Measurements from ENCODE around the gene NAA80.

Gene NAA80

DNA sequence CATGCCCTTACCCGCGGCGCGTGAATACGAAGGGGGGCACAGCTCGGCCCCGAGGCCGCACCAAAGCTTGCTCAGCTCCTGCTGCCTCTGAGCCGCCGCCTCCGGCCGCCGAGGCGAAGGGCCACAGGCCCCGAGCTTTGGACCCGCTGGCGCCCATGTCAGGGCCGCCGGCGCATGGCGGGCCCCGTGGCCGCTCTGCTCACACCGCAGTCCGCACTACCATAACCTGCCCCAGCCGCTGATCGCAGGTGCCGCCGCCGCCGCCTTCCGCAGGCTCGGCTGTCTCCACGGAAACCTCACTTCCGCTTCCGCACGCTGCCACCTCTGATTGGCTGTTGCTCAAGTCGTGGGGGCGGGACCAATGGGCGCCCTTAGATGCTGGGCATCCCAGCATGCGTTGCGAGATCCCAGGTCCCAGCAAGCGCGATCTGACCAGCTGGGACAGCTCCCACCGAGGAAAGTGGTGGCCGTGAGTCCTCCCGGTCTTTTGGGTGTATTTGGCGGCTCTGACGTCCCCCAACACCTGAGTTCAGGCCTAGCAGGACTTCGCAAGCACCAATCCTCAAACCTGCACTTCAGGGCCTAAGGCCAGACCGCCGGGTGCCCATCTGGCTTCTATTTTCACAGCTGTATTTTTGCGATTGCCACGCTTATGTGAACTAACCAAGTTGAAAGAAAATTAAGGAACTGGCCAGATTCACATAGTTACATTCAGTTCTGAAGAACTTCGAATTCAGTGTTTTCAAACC is 28.9 kb upstream of the NAA80 start, which contains the start of gene TUSC2:
Gene TUSC2, minus strand, starts transcription at position 281 of the 749 bp plus-strand sequence. Its CDS starts 124 bp downstream, at position 157.
- peak; percentile 43 for DNase-seq

DNA sequence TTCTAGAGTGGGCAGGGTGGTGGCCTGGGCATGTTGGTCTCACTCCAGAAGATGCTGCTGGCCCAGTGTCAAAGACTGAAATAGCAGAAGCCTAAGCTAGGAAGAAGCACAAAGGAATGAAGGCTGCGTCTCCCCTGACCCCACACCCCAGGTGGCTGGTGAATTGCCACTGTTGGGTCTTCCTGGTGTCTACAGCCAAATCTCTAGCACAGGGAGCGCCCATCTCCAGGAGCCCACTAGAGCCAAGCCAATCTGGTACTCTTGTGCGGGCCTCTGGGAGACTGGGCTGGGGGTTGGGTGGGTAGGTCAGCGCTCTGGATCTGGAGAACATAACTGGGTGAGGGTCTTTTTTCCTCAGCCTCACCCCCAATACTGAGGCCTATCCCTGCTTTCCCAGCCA is 27.9 kb upstream of the NAA80 start:
- DNase-seq, result no peak

DNA sequence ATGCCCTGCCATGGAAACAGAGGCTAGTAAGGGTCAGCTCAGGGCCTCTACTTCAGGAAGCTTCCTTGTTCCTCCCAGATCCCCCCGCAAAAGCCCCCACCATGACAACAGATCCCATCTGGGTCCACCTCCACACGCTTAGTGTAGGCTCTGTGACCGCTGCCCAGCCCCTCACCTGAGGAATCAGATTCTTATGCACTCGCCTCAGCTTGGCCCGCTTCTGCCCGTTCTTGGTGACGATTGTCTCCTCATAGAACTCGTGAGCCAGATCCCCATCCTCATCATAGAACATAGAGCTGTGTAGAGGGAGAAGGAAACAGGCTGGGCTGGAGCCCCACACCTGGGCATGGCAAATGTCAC is 27.0 kb upstream of the NAA80 start:
- no peak for DNase-seq

DNA sequence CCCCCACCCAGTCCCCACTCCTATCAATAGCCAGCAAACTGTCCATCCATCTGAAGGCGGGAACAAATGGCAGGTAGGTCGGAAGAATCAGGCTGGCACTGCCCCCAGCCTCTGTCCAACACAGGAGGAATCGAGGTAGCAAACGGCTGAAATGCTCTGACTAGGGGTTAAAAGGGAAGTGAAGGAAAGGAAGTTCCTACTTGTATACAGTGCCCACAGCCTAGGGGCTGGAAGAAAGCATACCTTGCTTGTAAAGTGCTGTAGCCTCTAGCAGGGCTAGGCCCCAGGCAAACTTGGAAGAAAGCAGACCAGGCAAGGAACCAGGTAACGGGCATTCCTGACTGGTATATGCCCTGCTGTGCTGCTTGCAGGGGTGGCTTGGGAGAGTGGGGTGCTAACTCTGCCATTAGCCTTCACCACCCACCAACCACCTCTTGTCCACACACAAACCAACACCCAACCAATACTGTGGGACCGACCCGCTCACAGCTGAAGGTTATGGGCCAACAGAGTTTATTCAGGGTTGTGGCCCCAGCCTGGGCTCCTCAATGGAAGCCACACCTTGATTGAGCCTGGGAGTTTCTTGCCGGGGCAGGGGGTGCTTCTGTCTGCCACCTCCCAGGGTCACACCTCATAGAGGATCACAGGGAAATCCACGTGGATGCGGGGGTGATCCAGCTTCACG is 26.4 kb upstream of the NAA80 start:
- DNase-seq, result no peak

DNA sequence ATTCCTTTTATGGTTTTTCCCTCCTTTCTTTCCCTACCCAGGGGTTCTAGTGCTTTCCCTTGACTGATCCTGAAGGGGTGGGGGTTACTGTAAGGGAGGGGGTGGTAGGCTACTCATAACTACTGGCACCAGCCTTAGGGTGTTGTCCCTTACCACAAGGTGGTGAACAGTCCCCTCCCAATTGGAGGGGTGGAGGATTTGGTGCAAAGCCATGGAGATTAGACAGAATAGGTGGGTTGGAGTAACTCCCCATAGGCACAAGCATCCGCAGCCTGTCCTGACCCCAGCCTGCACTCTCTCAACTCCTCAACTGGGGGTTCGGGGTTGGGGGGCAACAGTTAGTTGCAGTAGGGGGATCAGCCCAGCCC is 25.9 kb upstream of the NAA80 start:
- no peak for DNase-seq

DNA sequence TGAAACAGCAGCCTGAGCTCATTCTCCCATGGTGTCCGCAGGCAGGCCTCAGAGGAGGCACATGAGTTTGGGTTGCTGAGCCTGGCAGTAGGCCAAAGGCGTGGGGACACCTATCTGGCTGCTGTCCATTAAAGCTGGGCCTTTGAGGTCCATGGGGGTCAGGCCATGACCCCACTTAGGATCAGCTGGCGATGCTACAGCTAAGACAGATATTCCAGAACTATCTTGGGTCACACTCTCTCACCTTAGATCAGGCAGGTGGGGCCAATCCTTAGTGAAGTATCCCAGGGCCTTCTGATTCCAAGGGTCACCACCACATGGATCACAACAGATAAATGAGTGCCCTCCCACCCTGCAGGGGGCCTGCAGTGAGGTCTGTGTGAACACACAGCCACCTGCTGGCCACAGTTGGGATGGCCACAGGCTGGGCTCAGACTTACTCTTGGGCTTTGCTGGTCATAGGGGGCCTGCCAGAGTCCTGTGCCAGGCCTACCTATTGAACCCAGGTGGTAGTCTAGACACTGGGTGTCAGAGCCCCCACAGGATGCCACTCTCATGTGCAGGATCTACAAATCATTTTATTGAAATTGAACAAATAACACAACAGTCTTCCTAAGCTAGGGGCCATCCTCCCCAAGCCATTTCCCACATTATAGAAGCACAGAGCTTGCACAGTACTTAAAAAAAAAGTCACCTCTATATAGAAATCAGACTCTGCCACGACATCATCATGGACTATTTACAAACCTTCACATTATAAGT is 25.3 kb upstream of the NAA80 start:
- DNase-seq, result no peak

DNA sequence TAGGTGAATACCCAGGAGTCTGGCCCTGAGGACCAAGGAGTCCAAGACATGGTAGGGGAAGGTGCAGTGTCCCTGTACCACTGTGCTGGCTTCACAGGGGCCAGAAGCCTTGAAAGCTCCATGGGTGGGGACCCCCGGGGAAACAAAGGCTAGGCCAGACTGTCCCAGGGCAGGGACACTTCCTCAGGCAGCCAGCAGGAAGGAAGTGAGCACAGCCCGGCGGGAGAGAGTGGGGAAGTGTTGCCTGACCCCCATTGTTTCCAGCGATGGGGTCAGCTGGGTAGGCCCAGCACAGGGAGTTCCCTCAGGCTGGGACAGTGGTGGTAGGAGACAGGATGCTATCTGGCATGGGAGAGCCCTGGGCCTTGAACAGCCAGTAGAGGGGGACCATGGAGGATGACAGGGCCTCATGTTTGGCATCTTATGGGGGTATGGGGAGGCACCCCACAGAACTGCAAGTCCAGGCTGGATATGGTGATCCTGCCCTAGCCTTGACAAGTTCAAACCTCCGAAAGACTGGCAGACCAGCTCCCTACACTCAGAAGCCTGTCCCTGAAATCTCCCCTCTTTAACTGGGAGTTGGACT is 24.5 kb upstream of the NAA80 start:
- DNase-seq, result no peak

DNA sequence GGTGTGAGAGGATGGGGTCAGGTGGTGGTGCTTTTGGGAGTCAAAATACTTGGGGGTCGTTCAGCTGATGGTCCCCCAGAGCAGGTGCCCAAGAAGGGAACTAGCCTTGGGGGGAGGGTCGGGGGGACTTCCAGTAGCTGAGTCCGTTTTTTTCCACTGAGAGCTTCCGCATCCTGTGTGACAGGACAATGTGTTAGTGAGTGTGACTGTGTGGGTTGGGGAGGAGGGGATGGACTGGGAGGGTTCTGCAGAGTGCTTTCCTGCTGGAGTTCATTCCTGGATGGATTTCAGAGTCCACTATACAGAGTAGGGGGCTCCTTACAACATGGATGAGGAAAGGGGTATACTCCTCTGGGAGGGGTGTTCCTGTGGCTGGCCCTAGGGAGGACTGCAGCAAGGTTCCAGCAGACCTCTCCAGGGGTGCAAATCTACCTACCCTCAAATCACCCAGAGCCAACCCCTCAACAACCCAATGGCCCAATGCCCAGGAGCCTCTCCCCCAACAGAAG is 23.9 kb upstream of the NAA80 start:
- DNase-seq, result no peak

DNA sequence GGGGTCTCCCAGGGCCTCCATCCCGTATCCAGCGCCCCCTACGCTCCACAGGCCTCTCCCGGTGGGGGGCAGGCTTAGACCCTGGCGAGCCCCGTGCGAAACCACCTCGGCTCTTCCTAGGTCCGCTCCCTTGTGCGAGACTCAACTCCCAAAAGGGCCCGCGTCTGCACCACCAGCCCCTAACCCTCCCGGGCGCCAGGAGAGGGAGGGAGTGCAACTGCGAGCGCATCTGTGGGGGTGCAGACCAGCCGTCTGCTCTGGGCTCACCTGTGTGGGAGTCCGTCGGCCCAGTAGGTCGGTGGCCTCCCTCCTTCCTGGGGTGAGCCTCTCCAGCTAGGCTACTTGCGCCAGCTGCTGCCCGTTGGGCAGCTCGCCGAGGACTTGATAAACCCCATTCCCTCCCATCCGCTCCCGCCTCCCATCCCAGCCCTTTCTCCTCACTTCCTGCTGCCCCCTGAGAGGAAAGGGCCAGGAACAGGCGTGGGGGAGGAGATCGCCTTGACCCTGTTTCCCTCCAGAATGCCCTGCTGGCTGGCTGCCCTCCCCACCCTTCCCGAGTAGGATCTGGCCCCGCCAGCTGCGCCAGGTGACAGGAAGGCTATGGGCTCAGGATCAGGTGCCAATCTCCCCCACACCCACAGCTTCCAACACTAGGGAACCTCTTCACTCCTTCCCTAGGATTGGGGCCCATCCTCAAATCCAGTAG is 23.3 kb upstream of the NAA80 start, which contains the start of gene HYAL2:
Gene HYAL2, minus strand, starts transcription at position 360 of the 706 bp plus-strand sequence. CDS start 2,256 bp downstream, outside the sequence.
- peak; percentile 25 for DNase-seq

DNA sequence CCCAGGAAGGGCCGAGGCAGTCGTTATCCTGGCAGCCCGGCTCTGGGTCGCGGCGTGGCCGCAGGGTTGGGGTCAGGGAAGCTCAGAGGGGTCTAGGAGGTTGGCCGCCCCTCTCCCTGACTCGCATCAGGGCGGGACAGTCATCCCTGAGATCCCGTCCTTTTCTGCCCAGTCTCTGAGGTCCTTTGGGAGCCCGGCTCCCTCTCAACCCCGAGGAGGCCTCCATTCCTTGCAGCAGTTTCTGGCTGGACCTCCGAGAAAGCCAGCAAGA is 22.8 kb upstream of the NAA80 start:
- no peak for DNase-seq

DNA sequence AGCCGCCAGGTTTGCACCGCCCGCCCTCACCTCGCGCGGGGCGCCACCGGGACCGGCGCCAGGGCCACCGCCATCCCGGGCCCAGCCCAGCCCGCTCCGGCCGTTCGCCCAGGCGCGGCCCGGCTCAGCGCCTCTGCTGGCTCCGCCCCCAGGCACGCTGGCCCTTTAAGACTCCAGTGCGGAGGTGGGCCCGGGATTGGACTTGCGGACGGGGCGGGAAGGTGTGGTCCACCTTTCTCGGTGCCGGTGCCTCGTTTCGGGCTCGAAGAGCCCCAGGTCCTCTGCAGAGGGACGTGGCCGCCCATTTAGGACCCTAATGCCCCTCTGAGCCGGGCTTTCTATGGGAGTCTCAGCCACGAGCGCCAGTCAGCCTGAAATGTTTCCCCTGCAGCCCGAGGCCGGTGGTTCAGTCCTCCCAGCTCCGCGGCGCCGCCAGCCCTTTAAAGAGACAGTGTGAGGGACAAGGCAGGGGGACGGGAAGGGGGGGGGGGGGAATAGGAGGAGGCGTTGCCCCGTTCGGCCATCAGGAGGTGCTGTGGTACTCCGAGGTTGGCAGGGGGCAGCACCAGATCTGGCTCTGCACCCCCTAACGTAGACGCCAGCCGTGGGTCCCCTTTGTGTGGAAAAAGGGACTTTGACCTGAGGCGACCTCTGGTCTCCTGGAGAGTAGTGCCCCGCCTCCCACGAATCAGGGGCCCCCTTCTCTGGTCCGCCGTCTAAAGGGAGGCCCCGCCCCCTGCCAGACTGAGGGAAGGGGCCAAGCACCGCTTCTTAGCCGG is 22.3 kb upstream of the NAA80 start:
- DNase-seq, result peak; percentile 53

DNA sequence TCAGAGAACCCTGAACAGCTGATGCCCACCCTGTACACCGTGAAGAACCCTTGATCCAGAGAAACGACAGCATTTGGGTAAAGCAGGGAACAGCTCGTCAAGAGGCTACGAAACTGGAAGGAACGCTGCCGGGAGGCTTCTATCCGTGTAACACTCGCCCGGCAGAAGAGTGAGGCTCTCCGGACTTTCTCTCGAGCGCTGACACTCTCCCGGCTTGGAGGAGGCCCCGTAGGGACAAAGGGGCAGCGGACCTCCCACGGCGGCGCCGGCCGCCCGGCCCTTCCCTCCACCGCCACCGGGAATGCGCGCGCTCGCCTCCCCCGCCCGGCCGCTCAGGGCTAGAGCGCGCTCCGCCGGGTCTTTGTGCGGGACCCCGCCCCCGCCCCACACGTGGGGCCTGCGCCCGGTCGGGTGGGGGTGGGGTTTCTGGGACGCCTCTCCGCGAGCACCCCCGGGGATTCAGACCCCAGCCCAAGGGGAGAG is 21.7 kb upstream of the NAA80 start:
- no peak for DNase-seq

DNA sequence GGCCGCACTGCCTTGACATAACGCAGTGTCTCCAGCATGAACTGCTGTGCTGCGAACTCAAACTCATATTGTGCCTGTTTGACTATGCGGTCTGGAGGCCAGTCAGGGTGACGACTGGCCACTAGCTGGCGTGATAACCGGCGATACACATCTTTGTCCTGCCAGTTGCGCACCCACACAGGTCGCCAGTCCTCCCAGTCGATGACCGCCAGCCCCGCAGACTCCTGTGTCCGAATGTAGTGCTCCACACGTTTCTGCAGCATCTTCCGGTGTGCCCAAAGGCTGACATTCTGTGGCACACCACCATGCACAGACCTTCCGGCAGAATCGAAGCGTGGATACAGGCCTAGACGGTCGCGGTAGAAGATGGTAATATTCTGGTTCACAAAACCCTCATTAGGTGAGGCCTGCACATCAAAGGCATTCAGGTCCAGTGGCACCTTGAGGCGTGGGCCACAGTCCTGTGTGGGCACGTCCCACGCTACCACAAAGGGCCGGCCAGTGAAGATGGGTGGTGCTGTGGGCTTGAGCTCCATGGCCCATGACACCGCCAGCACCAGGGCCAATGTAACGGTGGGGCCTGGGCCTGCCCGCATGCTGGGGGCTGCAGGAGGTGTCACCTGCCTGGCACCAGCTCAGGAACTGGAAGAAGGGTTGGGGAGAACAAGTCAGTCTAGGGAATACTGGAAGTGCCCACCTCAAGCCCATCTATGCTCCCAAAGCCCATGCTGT is 20.9 kb upstream of the NAA80 start:
- DNase-seq, result no peak

DNA sequence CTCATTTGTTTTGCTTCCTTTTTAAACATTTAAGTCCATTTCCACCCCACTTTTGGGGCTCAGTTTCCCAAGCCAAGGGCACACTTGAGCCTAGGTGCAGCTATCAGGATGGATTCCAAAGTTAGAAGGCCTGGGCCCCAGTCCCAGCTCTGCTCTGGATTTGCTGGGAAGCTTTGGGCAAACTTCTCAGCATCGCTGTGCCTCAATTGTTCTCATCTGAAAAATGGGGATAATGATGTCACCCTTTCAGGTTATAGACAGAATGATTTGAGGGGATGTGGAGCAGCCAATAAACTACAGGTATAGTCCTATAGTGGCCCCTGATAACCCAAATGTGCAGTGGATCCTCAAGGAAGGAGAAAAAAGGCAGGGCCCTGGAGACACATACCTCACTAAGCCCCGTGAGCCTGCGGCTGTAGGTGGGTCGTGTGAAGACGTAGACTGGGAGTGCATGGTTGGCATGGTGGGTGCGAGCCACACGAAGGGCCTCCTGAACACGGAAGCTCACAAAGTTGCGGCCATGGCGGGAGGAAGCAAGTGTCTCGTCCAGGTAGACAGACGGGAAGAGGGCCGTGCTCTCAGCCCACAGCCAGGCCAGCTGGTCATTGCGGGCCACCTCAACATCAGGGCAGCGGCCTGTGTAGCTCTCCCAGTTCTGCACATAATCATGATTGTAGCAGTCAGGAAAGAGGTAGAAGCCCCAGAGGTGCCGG is 20.1 kb upstream of the NAA80 start:
- DNase-seq, result no peak

DNA sequence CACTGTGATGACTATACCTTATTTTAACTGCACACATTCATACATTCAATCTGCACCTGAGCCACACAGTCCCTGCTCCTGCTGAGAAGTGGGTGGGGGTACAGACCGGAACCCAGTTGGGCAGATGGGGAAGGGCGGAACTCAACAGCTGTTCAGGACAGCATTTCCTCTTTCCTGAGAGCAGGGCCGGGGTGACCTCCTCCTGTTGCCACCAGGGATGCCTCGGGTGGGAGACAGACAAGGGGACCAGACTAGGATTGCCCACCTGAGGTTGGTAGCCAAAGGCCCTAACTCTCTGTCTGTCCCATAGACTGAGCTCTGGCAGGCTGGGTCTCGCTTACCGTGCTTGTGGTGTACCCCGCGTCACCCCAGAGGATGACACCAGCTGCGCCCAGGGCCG is 19.4 kb upstream of the NAA80 start:
- DNase-seq, result no peak

DNA sequence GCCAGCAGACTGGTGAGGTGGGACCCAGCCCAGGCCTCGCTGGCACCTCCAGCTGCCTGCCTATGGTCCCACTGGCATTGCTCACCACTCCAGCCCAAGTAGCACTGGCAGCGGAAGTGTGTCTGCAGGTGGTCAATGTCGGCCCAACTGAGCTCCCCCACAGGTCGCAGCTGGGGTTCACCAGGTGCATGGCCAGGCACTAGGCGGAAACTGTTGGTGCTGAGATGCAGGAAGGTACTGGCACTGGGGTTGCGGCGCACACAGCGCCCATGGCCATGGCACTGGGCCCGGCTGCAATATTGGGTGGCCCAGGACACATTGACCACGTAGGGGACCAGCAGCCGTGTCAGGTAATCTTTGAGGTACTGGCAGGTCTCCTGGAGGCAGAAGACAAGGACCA is 19.0 kb upstream of the NAA80 start:
- DNase-seq, result no peak

DNA sequence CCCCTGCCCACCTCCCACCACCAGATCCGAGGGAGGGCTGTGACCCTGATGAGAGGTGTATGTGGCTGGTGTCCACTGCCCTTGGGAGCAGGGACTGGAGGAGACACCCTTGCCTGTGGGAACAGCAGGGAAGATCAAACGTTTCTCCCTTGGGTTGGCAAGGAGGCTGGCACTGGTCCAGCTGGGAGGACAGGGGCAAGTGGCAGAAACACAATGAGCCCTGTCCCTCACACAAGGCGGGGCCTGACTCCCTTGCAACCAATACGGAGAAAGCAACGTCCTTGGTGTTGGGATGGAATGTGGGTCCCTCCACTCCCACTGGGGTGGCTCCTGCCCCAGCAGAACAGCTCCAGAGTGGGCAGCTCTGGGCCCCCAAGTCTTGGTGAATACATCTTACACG is 18.1 kb upstream of the NAA80 start:
- no peak for DNase-seq

DNA sequence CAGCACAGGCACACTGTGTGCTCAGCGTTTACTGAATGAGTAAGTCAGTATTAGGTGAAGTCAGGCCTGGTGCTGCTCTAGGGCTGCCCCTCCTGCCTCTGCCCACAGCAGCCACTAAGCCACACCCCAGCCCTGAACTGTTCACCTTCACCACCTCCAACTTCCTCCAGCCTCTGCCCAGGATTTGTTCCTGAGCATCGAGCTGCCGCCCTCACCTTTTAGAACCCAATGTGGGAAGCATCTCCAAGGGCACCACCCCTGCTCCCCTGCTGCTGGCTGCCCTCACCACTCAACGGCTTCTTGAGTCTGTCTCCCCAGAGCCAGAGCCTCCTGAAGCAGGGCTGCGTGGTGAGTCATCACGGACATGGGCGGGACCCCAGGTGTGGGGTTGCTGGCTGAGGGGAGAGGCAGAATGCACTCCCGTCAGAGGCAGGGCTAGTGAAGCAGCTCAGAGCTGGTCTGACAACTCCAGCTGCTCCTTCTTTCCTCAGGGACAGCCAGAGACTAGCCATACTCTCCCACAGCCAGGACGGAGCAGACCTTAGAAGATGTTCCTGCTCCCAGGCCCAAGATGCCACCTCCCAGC is 17.5 kb upstream of the NAA80 start:
- DNase-seq, result no peak

DNA sequence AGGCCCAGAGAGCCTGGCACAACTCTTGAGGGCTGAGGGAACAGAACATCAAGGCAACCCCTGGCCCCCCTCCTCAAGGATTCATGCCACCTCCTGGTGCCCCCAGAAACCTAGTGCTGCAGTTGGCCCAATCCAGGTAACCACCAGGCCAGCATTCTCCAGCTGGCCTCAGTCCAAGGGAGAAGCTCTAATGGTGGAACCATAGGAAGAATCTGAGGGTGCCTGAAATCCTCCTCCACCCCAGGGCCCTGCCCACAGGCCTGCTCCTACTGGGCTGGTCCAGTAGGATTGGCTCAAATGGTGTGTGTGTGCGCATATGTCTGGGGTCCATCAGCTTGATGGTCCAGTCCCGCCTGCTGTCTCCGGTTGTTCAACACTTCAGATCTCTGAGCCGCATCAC is 15.6 kb upstream of the NAA80 start:
- no peak for DNase-seq

DNA sequence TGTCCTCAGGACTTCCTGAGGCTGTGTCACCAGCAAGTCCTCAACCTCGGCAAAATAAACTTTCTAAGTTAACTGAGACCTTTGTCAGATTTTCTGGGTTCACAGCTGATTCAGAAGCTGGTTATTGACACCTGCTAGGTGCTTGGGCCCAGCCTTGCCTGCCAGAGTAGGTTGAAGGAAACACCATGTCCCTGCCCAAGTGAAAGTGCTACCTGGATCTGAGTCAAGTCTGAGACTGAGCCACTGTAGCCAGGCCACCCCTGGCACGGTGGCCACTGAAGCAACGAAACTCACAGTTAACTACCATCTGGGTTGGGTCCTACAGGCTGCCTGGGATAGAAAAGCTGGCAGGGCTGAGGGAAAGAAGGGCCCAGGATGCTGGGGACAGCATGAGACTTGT is 15.1 kb upstream of the NAA80 start:
- no peak for DNase-seq

Measured in NCI-H2029 treated with DMSO at 0.1 percent for 48 hours (cell line).